K562 (cell line): ENCODE results near the gene RUSC1. TPM values are rescaled to one million over a fixed set of nuclear protein-coding genes. Genes with fewer than 3 reads are reported as not detected.

Experiments
- ATF2 ChIP-seq: sonication (generic); formaldehyde crosslinking; IDR thresholded peaks from 2 replicates; pipeline ENCODE4 v1.8.1; 2022; ENCODE audit warnings: missing genetic modification reagents
- EWSR1 ChIP-seq: fragments of 450-650 bp; IDR thresholded peaks from 2 replicates; pipeline ENCODE4 v1.6.1; 2018; ENCODE audit warnings: borderline replicate concordance, mild to moderate bottlenecking, low read depth, moderate library complexity; ENCODE audit not compliant: partially characterized antibody
- PHTF2 ChIP-seq: fragments of 250-450 bp; sonication (Bioruptor Pico); IDR thresholded peaks from 2 replicates; pipeline ENCODE4 v1.5.0; 2021; ENCODE audit warnings: mild to moderate bottlenecking
- POLR2AphosphoS2 ChIP-seq: IDR thresholded peaks from 2 replicates; pipeline ENCODE4 v1.6.1; 2012; ENCODE audit warnings: low read length, improper control_type of control experiment
- THAP12 ChIP-seq: fragments of 250-450 bp; sonication (Bioruptor Pico); IDR thresholded peaks from 2 replicates; pipeline ENCODE4 v1.9.0; 2021; ENCODE audit warnings: mild to moderate bottlenecking, inconsistent platforms
- YBX1 ChIP-seq: fragments of 450-650 bp; IDR thresholded peaks from 2 replicates; pipeline ENCODE4 v1.7.1; 2016; ENCODE audit warnings: mild to moderate bottlenecking
- polyA plus RNA-seq, 8 experiments: library from polyadenylated mRNA; depleted of rRNA in 4 of 8; stranded (reverse) in 5 of 8; unstranded in 3 of 8; fragments of >200 nt; fragmentation: Nextera tagmentation in 2 of 8; fragmentation: Illumina TruSeq in 1 of 8; extraction: Ambion mirVana in 2 of 8; extraction: Trizol in 1 of 8; gene quantifications; 2 replicates each; pipeline versions ENCODE4 v1.2.1 to v1.2.3, GENCODE V29; 2011 to 2014; ENCODE audit warnings: inconsistent platforms in 1 of 8, missing spikeins in 1 of 8
- total RNA-seq, 7 experiments: library from RNA; depleted of rRNA in 6 of 7; stranded (reverse); fragments of >200 nt in 6 of 7; fragmentation: Illumina TruSeq in 2 of 7; extraction: Trizol in 2 of 7; gene quantifications; 2 replicates each; pipeline versions ENCODE4 v1.2.1 to v1.2.3, GENCODE V29; 2011 to 2021; ENCODE audit warnings: low replicate concordance in 1 of 7

The RUSC1 gene
- total and polyA plus RNA-seq, 9 of the 15 experiments (the other 6 are each of a cell fraction or from before 2014, with no cell fraction given): 5.7 to 68.3 (median 33.6) TPM

- TF ChIP-seq THAP12 (CRISPR knock-in tag) (no peak), ATF2 (CRISPR knock-in tag) (no peak), YBX1 (no peak), POLR2AphosphoS2 (no peak), PHTF2 (CRISPR knock-in tag) (no peak), EWSR1 (no peak)
- TF ChIP-seq, all 486 proteins: peak for 28
Measured at GRCh38 chr1:155277902-155278688, 42.6 kb upstream of the RUSC1 start (continued).
